Mesendoderm (in vitro differentiated cells): ENCODE results near the gene PPIF.

Experiments
- DNase-seq: peaks from one replicate; pipeline ENCODE4 v3.0.0; 2013
- H2AK5ac ChIP-seq: 2 replicates; pipeline ENCODE4 v1.6.1; 2013; ENCODE audit warnings: low read length, inconsistent platforms
- H2BK120ac ChIP-seq: 2 replicates; pipeline ENCODE4 v1.6.1; 2013; ENCODE audit warnings: low read depth, mild to moderate bottlenecking, low read length, moderate library complexity, mixed read lengths
- H2BK15ac ChIP-seq: replicated peaks from 2 replicates; pipeline ENCODE4 v1.6.1; 2013; ENCODE audit warnings: low read depth, mild to moderate bottlenecking, moderate library complexity
- H2BK5ac ChIP-seq: 2 replicates; pipeline ENCODE4 v1.6.1; 2013; ENCODE audit warnings: low read length, inconsistent platforms
- H3K18ac ChIP-seq: 2 replicates; pipeline ENCODE4 v1.6.1; 2013; ENCODE audit warnings: mild to moderate bottlenecking, low read length, mixed read lengths
- H3K23ac ChIP-seq: one replicate; pipeline ENCODE4 v1.6.1; 2013; ENCODE audit warnings: low read length
- H3K27ac ChIP-seq: 2 replicates; pipeline ENCODE4 v1.5.1; 2013; ENCODE audit warnings: low read depth, mild to moderate bottlenecking, inconsistent platforms, low read length, moderate library complexity
- H3K27me3 ChIP-seq: 2 replicates; pipeline ENCODE4 v1.6.1; 2013; ENCODE audit warnings: low read length, control low read depth, mild to moderate bottlenecking, inconsistent platforms; ENCODE audit not compliant: insufficient read depth, poor library complexity
- H3K36me3 ChIP-seq: 2 replicates; pipeline ENCODE4 v1.6.1; 2013; ENCODE audit warnings: low read length, inconsistent platforms; ENCODE audit not compliant: control insufficient read depth, insufficient read depth
- H3K4ac ChIP-seq: one replicate; pipeline ENCODE4 v1.6.1; 2013; ENCODE audit warnings: low read depth, mild to moderate bottlenecking, low read length, moderate library complexity
- H3K4me1 ChIP-seq: 2 replicates; pipeline ENCODE4 v1.6.1; 2013; ENCODE audit warnings: low read depth, low read length, inconsistent platforms; ENCODE audit not compliant: control insufficient read depth
- H3K4me2 ChIP-seq: 2 replicates; pipeline ENCODE4 v1.6.1; 2013; ENCODE audit warnings: low read length
- H3K4me3 ChIP-seq: 2 replicates; pipeline ENCODE4 v1.5.1; 2013; ENCODE audit warnings: mild to moderate bottlenecking, low read length
- H3K56ac ChIP-seq: one replicate; pipeline ENCODE4 v1.6.1; 2013; ENCODE audit warnings: low read length
- H3K79me1 ChIP-seq: 2 replicates; pipeline ENCODE4 v1.6.1; 2013; ENCODE audit warnings: low read length, inconsistent platforms
- H3K79me2 ChIP-seq: 2 replicates; pipeline ENCODE4 v1.6.1; 2013; ENCODE audit warnings: mild to moderate bottlenecking, low read length; ENCODE audit not compliant: control insufficient read depth, insufficient read depth
- H3K9ac ChIP-seq: 2 replicates; pipeline ENCODE4 v1.6.1; 2013; ENCODE audit warnings: low read length, inconsistent platforms
- H4K5ac ChIP-seq: one replicate; pipeline ENCODE4 v1.6.1; 2013; ENCODE audit warnings: low read length
- H4K8ac ChIP-seq: one replicate; pipeline ENCODE4 v1.6.1; 2013; ENCODE audit warnings: low read depth, mild to moderate bottlenecking, control low read depth, low read length, moderate library complexity
- WGBS: extraction: QIAGEN DNeasy Blood & Tissue Kit; methylation state at CpG from one replicate; pipeline ENCODE4 v1.1.7; 2013; ENCODE audit warnings: low lambda C conversion rate, missing lambda C conversion rate; ENCODE audit not compliant: insufficient coverage; ENCODE audit errors: extremely low coverage; 5-methylcytosine and 5-hydroxymethylcytosine counted together

Gene PPIF

GRCh38 chr10:79393221-79393923 is 46.1 kb downstream of the PPIF start:
- Histone ChIP-seq H3K9ac (no peak overlapping the region), H3K27ac (no peak overlapping the region), H3K4me3 (no peak overlapping the region), H2AK5ac (no peak overlapping the region), H3K79me2 (no peaks in the 10 kb centered on the region), H3K36me3 (no peaks in the 10 kb centered on the region), H3K79me1 (no peaks in the 10 kb centered on the region), H2BK120ac (no peak overlapping the region), H3K27me3 (no peaks in the 10 kb centered on the region), H4K8ac (no peak overlapping the region), H4K5ac (no peak overlapping the region), H2BK15ac (no peak overlapping the region), H3K18ac (no peak overlapping the region), H3K23ac (no peak overlapping the region), H3K56ac (no peak overlapping the region), H3K4ac (no peak overlapping the region), H3K4me2 (no peak overlapping the region), H2BK5ac (no peak overlapping the region), H3K4me1 (no peaks in the 10 kb centered on the region)
- no peak for DNase-seq
- no CpG with 5 or more reads among the region's 4 CpGs for WGBS

DNA sequence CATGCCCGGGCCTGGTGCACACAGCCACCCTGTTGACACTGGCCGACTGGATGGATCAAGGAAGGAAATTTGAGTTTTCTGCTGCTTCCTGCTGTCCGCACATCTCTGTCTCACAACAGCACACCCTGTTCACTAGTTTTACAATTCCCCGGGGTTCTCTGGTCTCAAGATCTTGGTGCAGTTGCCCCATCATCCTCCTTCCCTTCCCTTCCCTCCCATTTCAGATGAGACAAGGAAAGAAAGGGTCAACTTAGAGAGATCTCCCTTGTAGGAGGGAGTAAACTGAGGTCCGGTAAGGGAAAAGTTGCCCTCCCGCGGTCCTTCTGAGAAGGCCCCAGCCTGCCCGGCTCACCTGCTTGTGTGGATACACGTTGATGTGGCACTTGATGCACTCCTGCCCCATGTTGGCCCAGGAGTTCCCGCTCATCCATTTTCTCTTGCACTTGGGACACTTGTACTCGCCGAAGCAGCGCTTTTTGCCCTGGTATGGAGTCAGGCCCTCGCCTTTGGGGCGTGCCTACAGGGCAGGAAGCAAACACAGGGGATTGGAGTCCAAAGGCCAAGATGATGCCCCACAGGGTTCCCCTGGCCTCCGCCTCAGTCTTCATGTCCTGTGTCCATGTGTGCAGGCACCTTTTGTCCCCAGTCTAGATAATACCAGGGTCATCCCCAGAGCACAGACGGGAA is 46.8 kb downstream of the PPIF start:
- no peak overlapping the region for H2AK5ac ChIP-seq

GRCh38 chr10:79394664-79395063 is 47.4 kb downstream of the PPIF start:
- H3K23ac ChIP-seq: no peak overlapping the region
- no peak overlapping the region for H2BK5ac ChIP-seq
- H3K4ac ChIP-seq: no peak overlapping the region
- no peak overlapping the region for H3K4me3 ChIP-seq
- H3K27me3 ChIP-seq: no peaks in the 10 kb centered on the region
- peaks cover 5% of the 10 kb centered on the region for H3K4me1 ChIP-seq
- no peak overlapping the region for H2BK15ac ChIP-seq
- H3K56ac ChIP-seq: no peak overlapping the region
- H3K27ac ChIP-seq: no peak overlapping the region
- no peak overlapping the region for H3K18ac ChIP-seq
- H3K79me2 ChIP-seq: no peaks in the 10 kb centered on the region
- H4K8ac ChIP-seq: no peak overlapping the region
- H2BK120ac ChIP-seq: no peak overlapping the region
- H2AK5ac ChIP-seq: no peak overlapping the region
- H4K5ac ChIP-seq: no peak overlapping the region
- H3K79me1 ChIP-seq: no peaks in the 10 kb centered on the region
- H3K9ac ChIP-seq: no peak overlapping the region
- WGBS: no CpG with 5 or more reads among the region's 5 CpGs
- H3K4me2 ChIP-seq: no peak overlapping the region
- no peak for DNase-seq
- H3K36me3 ChIP-seq: no peaks in the 10 kb centered on the region

More for the DNA sequence above, 46.8 kb downstream of the PPIF start:
- Histone ChIP-seq H3K56ac (no peak overlapping the region), H2BK120ac (no peak overlapping the region), H3K36me3 (no peaks in the 10 kb centered on the region), H3K23ac (no peak overlapping the region), H3K27ac (no peak overlapping the region), H4K5ac (no peak overlapping the region), H3K18ac (no peak overlapping the region), H2BK5ac (no peak overlapping the region), H3K4me3 (no peak overlapping the region), H3K27me3 (no peaks in the 10 kb centered on the region), H3K4me2 (no peak overlapping the region), H3K4me1 (peaks cover 1% of the 10 kb centered on the region), H3K79me1 (no peaks in the 10 kb centered on the region), H3K4ac (no peak overlapping the region), H3K9ac (no peak overlapping the region), H3K79me2 (no peaks in the 10 kb centered on the region), H2BK15ac (no peak overlapping the region), H4K8ac (no peak overlapping the region)
- WGBS: no CpG with 5 or more reads among the region's 17 CpGs
- DNase-seq: no peak

DNA sequence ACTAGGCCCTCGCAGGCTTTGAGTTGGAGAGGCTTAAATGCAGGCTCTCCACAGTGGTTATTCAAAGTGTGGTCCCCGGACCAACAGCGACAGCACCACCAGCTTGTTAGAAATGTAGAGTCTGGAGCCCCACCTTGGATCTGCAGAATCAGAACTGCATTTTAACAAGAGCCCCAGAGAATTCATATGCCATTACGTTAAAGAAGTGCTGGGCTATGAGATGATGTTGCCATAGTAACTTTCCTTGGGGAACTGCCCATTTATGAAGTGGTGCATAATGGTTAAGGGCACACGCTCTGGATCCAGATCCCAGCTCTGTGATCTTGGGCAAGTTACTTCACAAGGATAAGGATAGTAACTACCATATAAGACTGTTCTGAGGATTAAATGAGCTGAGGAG is 49.3 kb downstream of the PPIF start:
- no peak overlapping the region for H3K4ac ChIP-seq
- H3K27me3 ChIP-seq: no peaks in the 10 kb centered on the region
- no peaks in the 10 kb centered on the region for H3K36me3 ChIP-seq
- H2BK120ac ChIP-seq: no peak overlapping the region
- H4K5ac ChIP-seq: no peak overlapping the region
- no peak overlapping the region for H3K18ac ChIP-seq
- H3K4me1 ChIP-seq: peaks cover 7% of the 10 kb centered on the region
- no peak overlapping the region for H3K23ac ChIP-seq
- no peak overlapping the region for H3K27ac ChIP-seq
- no peak overlapping the region for H3K9ac ChIP-seq
- DNase-seq: no peak
- H3K79me2 ChIP-seq: no peaks in the 10 kb centered on the region
- no peak overlapping the region for H4K8ac ChIP-seq
- H3K56ac ChIP-seq: no peak overlapping the region
- H2BK15ac ChIP-seq: no peak overlapping the region
- no peak overlapping the region for H2BK5ac ChIP-seq
- no peak overlapping the region for H2AK5ac ChIP-seq
- no peak overlapping the region for H3K4me3 ChIP-seq
- H3K4me2 ChIP-seq: no peak overlapping the region
- no peaks in the 10 kb centered on the region for H3K79me1 ChIP-seq
- WGBS: no CpG with 5 or more reads among the region's 5 CpGs

DNA sequence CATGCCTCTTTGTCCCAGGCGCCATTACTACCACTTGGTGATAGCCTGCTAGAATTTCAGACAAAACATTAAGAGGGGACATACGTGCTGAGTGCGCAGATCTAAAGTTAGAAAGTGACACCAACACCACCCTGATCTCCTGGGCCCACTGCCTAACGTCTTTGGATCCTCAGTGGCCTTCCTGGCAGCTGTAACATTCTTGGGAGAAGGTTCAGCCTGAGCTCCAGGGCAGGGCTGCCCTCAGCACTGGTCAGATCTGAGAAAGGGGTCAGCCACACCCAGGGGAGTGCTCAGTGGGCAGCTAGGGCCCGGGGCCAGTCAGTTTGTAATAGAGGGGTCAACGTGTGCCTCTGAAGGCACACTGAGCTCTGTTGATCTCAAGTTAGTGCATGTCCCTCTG is 49.8 kb downstream of the PPIF start:
- no peak overlapping the region for H2BK5ac ChIP-seq
- no CpG with 5 or more reads among the region's 6 CpGs for WGBS
- peaks cover 7% of the 10 kb centered on the region for H3K4me1 ChIP-seq
- no peak overlapping the region for H3K4me2 ChIP-seq
- H4K5ac ChIP-seq: no peak overlapping the region
- H3K36me3 ChIP-seq: no peaks in the 10 kb centered on the region
- no peak overlapping the region for H3K4ac ChIP-seq
- H3K79me2 ChIP-seq: no peaks in the 10 kb centered on the region
- H3K79me1 ChIP-seq: no peaks in the 10 kb centered on the region
- H2BK120ac ChIP-seq: no peak overlapping the region
- H3K27ac ChIP-seq: no peak overlapping the region
- H3K56ac ChIP-seq: no peak overlapping the region
- H3K23ac ChIP-seq: no peak overlapping the region
- no peak overlapping the region for H2BK15ac ChIP-seq
- H3K27me3 ChIP-seq: no peaks in the 10 kb centered on the region
- H3K4me3 ChIP-seq: no peak overlapping the region
- no peak overlapping the region for H2AK5ac ChIP-seq
- H3K9ac ChIP-seq: no peak overlapping the region
- H3K18ac ChIP-seq: no peak overlapping the region
- no peak overlapping the region for H4K8ac ChIP-seq
- no peak for DNase-seq
